Activated naive CD4-positive, alpha-beta T cell treated with anti-CD3 and anti-CD28 coated beads, Interleukin-2, amount 10 ng/mL, durations not matched to agents 7 days and 5 days (primary cell): ENCODE data around the gene BTBD8.
"Not testable (repeated sequence)": the region's sequence is repeated elsewhere in the genome, so short reads cannot be mapped to it uniquely, and the experiment has no call there.

ENCODE experiments used
- CTCF ChIA-PET: fragments of 350-600 bp; sonication (Branson Sonifier 250); formaldehyde crosslinking; loops from one replicate; lab custom pipeline; 2021; ENCODE audit warnings: antibody characterized with exemption; lab: Charles Lee
- DNase-seq: peaks from one replicate; pipeline ENCODE4 v3.0.0-alpha.2; 2020
- H3K27ac Mint-ChIP-seq: one replicate; pipeline ENCODE4 v1.8.0; 2021; ENCODE audit warnings: mild to moderate bottlenecking, moderate library complexity, mixed read lengths
- H3K27me3 Mint-ChIP-seq: one replicate; pipeline ENCODE4 v1.8.0; 2021; ENCODE audit warnings: mild to moderate bottlenecking, mixed read lengths
- H3K36me3 Mint-ChIP-seq: one replicate; pipeline ENCODE4 v1.8.0; 2021; ENCODE audit warnings: mixed read lengths
- H3K4me1 Mint-ChIP-seq: one replicate; pipeline ENCODE4 v1.8.0; 2021; ENCODE audit warnings: mixed read lengths
- H3K4me3 Mint-ChIP-seq: one replicate; pipeline ENCODE4 v1.8.0; 2021; ENCODE audit warnings: mild to moderate bottlenecking, moderate library complexity, mixed read lengths
- H3K9me3 Mint-ChIP-seq: one replicate; pipeline ENCODE4 v1.8.0; 2021; ENCODE audit warnings: mixed read lengths

BTBD8 gene

DNA sequence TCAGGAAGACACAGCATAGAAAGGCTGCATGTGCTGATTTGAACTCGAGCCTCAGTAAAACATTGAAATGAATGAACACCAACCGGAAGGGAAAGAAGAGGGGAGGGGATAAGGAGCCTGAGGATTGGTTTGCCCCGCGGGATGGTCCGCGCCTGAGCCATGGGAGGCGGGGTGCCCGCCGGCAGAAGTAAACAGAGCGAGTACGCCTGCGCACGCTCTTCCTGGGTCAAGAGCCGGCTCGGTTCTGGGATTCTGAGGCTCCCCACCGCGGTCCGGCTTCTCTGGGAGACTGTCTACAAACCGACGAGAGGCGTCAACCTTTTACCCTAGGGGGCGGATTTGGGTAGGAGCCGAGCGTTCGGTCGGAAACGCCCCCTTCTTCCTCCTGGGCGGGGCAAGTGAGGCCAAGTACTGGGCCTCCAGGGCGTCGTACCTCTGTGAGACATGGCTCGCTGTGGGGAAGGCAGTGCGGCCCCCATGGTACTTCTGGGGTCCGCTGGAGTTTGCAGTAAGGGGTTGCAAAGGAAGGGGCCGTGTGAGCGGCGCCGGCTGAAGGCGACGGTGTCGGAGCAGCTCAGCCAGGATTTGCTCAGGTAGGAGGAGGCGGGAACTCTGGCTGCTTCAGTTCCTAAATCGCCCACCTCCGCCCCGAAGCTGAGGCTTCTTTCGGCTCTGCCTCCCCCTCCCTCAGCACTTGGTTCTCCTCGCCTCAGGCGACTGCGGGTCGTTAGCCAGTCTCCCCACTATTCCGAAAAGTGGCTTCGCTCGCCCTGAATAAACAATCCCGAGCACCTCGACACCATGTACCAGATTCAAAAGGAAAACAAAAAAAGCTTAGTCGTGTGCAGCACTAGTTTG, at the start of gene BTBD8:
BTBD8 (plus strand) TSS at position 218 of the 858 bp plus-strand sequence; CDS start at position 445, 227 bp downstream.
- Mint-ChIP-seq H3K4me3 (peak within 1 kb of the TSS; percentile 94), H3K27me3 (no peaks in the 10 kb centered on the region), H3K9me3 (peaks cover 6% of the 10 kb centered on the region), H3K27ac (peak within 1 kb of the TSS; percentile 72), H3K36me3 (no peaks in the 10 kb centered on the region), H3K4me1 (peaks cover 17% of the 10 kb centered on the region)
- peak; percentile 92 for DNase-seq
- CTCF ChIA-PET, result interaction anchor here (0.6 to 1.1 kb wide), 5 partner anchors 44 to 230 kb away, joined by 3 to 8 read pairs (median 4); no protein-coding TSS in a partner anchor

- Mint-ChIP-seq H3K9me3 (peaks cover under 1% of the 10 kb centered on the region), H3K27me3 (peaks cover 49% of the 10 kb centered on the region), H3K4me1 (peaks cover 16% of the 10 kb centered on the region), H3K27ac (no peak overlapping the region), H3K4me3 (peak overlapping the region; percentile 47), H3K36me3 (no peaks in the 10 kb centered on the region)
- CTCF ChIA-PET, result no interaction called here
- peak; percentile 24 for DNase-seq
Observed at GRCh38 chr1:92030656-92031107, 49.5 kb upstream of the BTBD8 start.

GRCh38 chr1:92031281-92032110, 48.6 kb upstream of the BTBD8 start:
- H3K4me3 Mint-ChIP-seq, result no peak overlapping the region
- CTCF ChIA-PET, result no interaction called here
- no peaks in the 10 kb centered on the region for H3K36me3 Mint-ChIP-seq

GRCh38 chr1:92037400-92037799, 42.7 kb upstream of the BTBD8 start:
- H3K27ac Mint-ChIP-seq, result no peak overlapping the region
- H3K9me3 Mint-ChIP-seq, result no peaks in the 10 kb centered on the region
- DNase-seq, result no peak
- H3K27me3 Mint-ChIP-seq, result peaks cover 7% of the 10 kb centered on the region
- no peaks in the 10 kb centered on the region for H3K36me3 Mint-ChIP-seq
- no peaks in the 10 kb centered on the region for H3K4me1 Mint-ChIP-seq
- H3K4me3 Mint-ChIP-seq, result no peak overlapping the region
- CTCF ChIA-PET, result no interaction called here

More at GRCh38 chr1:92031281-92032110, 48.6 kb upstream of the BTBD8 start:
- H3K27ac Mint-ChIP-seq, result no peak overlapping the region
- no peaks in the 10 kb centered on the region for H3K9me3 Mint-ChIP-seq
- peaks cover 16% of the 10 kb centered on the region for H3K4me1 Mint-ChIP-seq
- H3K27me3 Mint-ChIP-seq, result peaks cover 45% of the 10 kb centered on the region
- DNase-seq, result no peak

- Mint-ChIP-seq H3K4me1 (no peaks in the 10 kb centered on the region), H3K36me3 (no peaks in the 10 kb centered on the region), H3K4me3 (no peak overlapping the region), H3K9me3 (no peaks in the 10 kb centered on the region), H3K27ac (no peak overlapping the region), H3K27me3 (peaks cover 7% of the 10 kb centered on the region)
- CTCF ChIA-PET, result no interaction called here
- DNase-seq, result no peak
Observed at GRCh38 chr1:92038695-92039346, 41.3 kb upstream of the BTBD8 start.

DNA sequence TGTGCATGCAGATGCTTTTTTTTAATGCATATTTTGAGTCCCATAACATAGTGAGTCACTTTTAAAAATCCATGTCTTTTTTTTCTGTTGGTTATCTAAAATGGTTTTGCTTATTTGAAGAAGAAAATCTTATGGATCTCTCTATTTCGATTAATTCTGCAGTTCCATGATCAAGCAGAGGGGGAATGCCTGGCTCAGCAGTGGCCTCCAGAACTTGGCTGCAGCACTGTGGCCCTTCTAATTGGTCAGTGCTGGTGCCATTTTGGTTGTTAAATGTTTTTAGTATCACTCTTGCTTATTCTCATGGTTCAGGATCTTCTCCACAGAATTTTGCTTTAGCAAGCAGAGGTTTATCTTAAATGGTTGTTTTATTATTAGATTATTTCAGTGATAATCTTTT, 39.2 kb upstream of the BTBD8 start:
- no peak for DNase-seq
- Mint-ChIP-seq H3K36me3 (no peaks in the 10 kb centered on the region), H3K4me1 (no peaks in the 10 kb centered on the region), H3K27ac (no peak overlapping the region), H3K27me3 (peaks cover 3% of the 10 kb centered on the region), H3K9me3 (no peaks in the 10 kb centered on the region), H3K4me3 (no peak overlapping the region)
- CTCF ChIA-PET, result no interaction called here

GRCh38 chr1:92043621-92044020, 36.5 kb upstream of the BTBD8 start:
- DNase-seq, result no peak
- Mint-ChIP-seq H3K9me3 (no peaks in the 10 kb centered on the region), H3K27me3 (no peaks in the 10 kb centered on the region), H3K4me1 (no peaks in the 10 kb centered on the region), H3K4me3 (no peak overlapping the region), H3K36me3 (no peaks in the 10 kb centered on the region), H3K27ac (no peak overlapping the region)
- CTCF ChIA-PET, result no interaction called here

- H3K9me3 Mint-ChIP-seq, result no peaks in the 10 kb centered on the region
- no peaks in the 10 kb centered on the region for H3K36me3 Mint-ChIP-seq
- no peak for DNase-seq
- no peaks in the 10 kb centered on the region for H3K27me3 Mint-ChIP-seq
- H3K27ac Mint-ChIP-seq, result no peak overlapping the region
- no peak overlapping the region for H3K4me3 Mint-ChIP-seq
- CTCF ChIA-PET, result no interaction called here
- no peaks in the 10 kb centered on the region for H3K4me1 Mint-ChIP-seq
Observed at GRCh38 chr1:92045766-92046495, 34.2 kb upstream of the BTBD8 start.

- CTCF ChIA-PET, result no interaction called here
- no peak for DNase-seq
- Mint-ChIP-seq H3K4me1 (no peaks in the 10 kb centered on the region), H3K27me3 (peaks cover 3% of the 10 kb centered on the region), H3K4me3 (no peak overlapping the region), H3K36me3 (no peaks in the 10 kb centered on the region), H3K27ac (no peak overlapping the region), H3K9me3 (no peaks in the 10 kb centered on the region)
Observed at GRCh38 chr1:92051948-92052347, 28.2 kb upstream of the BTBD8 start.

- CTCF ChIA-PET, result no interaction called here
- no peaks in the 10 kb centered on the region for H3K4me1 Mint-ChIP-seq
- no peak for DNase-seq
- no peaks in the 10 kb centered on the region for H3K9me3 Mint-ChIP-seq
- H3K4me3 Mint-ChIP-seq, result no peak overlapping the region
- H3K27ac Mint-ChIP-seq, result no peak overlapping the region
- H3K36me3 Mint-ChIP-seq, result no peaks in the 10 kb centered on the region
- peaks cover 11% of the 10 kb centered on the region for H3K27me3 Mint-ChIP-seq
Observed at GRCh38 chr1:92065042-92065441, 15.1 kb upstream of the BTBD8 start.

DNA sequence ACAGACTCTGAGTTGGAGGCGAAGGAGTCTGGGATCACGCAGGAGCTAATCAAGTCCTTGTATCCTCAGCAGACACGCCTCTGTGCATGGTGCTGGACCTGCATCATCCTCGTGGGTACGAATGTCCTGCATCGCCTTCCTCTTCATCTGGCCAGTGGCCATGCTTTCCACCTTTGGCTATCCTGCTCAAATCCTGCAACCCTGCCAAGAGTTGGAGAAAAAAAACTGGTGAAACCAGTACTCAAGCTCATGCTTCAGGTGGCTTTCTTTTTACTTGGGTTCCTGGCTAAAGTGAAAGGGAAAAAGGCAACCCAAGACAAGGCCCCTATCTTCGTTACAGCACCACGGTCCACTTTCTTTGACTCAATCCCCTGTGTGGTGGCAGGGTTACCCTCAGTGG, 13.8 kb upstream of the BTBD8 start:
- Mint-ChIP-seq H3K4me3 (no peak overlapping the region), H3K36me3 (no peaks in the 10 kb centered on the region), H3K27ac (no peak overlapping the region), H3K27me3 (peaks cover 11% of the 10 kb centered on the region), H3K4me1 (no peaks in the 10 kb centered on the region), H3K9me3 (no peaks in the 10 kb centered on the region)
- CTCF ChIA-PET, result no interaction called here
- no peak for DNase-seq

GRCh38 chr1:92070892-92071291, 9.3 kb upstream of the BTBD8 start:
- Mint-ChIP-seq H3K27ac (no peak overlapping the region), H3K36me3 (no peaks in the 10 kb centered on the region), H3K9me3 (no peaks in the 10 kb centered on the region), H3K4me3 (no peak overlapping the region), H3K27me3 (peaks cover 11% of the 10 kb centered on the region), H3K4me1 (no peaks in the 10 kb centered on the region)
- DNase-seq, result no peak
- CTCF ChIA-PET, result no interaction called here

DNA sequence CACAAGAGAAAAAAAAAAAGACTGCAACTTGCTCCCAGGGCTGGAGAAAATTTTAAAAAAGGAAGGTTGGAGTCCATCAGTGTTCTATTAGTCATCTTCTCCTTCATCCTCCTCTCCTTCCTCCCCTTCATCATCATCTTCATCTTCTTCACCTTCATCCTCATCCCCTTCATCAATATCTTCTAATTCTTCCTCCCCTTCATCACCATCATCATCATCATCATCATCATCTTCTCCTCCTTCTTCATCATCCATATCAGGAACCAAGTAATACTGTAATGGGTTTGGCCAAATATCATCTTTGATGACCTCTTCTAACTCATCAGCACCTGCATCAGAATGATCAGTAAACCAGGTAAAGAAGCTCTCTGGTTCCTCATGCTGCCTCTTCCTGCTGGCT, 5.7 kb upstream of the BTBD8 start:
- CTCF ChIA-PET, H3K4me3 Mint-ChIP-seq, H3K4me1 Mint-ChIP-seq, H3K27ac Mint-ChIP-seq, H3K27me3 Mint-ChIP-seq, H3K9me3 Mint-ChIP-seq, H3K36me3 Mint-ChIP-seq, DNase-seq: not testable (repeated sequence)

- CTCF ChIA-PET, result no interaction called here
- H3K4me1 Mint-ChIP-seq, result peaks cover 6% of the 10 kb centered on the region
- H3K27me3 Mint-ChIP-seq, result peaks cover 4% of the 10 kb centered on the region
- no peaks in the 10 kb centered on the region for H3K36me3 Mint-ChIP-seq
- H3K9me3 Mint-ChIP-seq, result no peaks in the 10 kb centered on the region
- no peak within 1 kb of the TSS for H3K27ac Mint-ChIP-seq
- DNase-seq, result no peak
- no peak within 1 kb of the TSS for H3K4me3 Mint-ChIP-seq
Observed at GRCh38 chr1:92075311-92075710, 4.8 kb upstream of the BTBD8 start, which contains the start of gene SETSIP. Gene SETSIP (minus strand): TSS chr1:92075411. CDS start chr1:92075411, 0 bp downstream.
